Measurements from ENCODE around the gene XRCC3. TPM values are rescaled to one million over a fixed set of nuclear protein-coding genes. Genes with fewer than 3 reads are reported as not detected.
A peak's percentile ranks its signal among the peaks of the same experiment; 100 is the strongest.

XRCC3 gene
- total and polyA plus RNA-seq, 7 donors: 1.8 to 15.7 (median 3.6) TPM

DNA sequence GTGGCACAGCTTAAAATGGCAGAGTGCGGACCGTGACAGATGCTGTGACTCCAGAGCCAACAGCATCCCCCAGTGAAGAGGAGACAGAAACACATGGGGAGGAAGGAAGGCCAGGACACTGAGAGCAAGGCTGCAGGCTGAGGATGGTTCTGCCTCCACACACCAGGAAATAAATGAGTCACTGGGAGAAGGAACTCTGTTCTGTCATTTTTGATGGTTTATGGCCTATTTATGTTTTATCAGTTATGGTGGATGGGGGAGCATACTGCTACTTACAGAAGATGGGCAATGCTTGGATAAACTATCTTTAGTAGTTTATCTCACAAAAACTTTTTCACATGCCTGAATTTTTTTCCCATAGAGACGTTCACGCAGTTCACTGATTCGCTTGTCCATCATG, 34.2 kb upstream of the XRCC3 start:
- TF ChIP-seq POLR2A (IDR thresholded peaks at IDR 0.05): no peak
- no peak for TF ChIP-seq POLR2AphosphoS5 (IDR thresholded peaks at IDR 0.05)
- no peak for TF ChIP-seq EP300 (IDR thresholded peaks at IDR 0.05)
- TF ChIP-seq, protein P1, sequence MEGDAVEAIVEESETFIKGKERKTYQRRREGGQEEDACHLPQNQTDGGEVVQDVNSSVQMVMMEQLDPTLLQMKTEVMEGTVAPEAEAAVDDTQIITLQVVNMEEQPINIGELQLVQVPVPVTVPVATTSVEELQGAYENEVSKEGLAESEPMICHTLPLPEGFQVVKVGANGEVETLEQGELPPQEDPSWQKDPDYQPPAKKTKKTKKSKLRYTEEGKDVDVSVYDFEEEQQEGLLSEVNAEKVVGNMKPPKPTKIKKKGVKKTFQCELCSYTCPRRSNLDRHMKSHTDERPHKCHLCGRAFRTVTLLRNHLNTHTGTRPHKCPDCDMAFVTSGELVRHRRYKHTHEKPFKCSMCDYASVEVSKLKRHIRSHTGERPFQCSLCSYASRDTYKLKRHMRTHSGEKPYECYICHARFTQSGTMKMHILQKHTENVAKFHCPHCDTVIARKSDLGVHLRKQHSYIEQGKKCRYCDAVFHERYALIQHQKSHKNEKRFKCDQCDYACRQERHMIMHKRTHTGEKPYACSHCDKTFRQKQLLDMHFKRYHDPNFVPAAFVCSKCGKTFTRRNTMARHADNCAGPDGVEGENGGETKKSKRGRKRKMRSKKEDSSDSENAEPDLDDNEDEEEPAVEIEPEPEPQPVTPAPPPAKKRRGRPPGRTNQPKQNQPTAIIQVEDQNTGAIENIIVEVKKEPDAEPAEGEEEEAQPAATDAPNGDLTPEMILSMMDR (IDR thresholded peaks at IDR 0.05): no peak
- no peaks in the 10 kb centered on the region for H3K9me3 ChIP-seq
- no peaks in the 10 kb centered on the region for H3K4me1 ChIP-seq
- no peak overlapping the region for H3K27ac ChIP-seq
- no peak for DNase-seq
- intact Hi-C loops (cut with DNase I): no loop called here
- peaks cover 0 to 18% (median 6%) of the 10 kb centered on the region in 4 donors for H3K36me3 ChIP-seq
- no peak overlapping the region for H3K4me3 ChIP-seq
- WGBS, 2 donors: 93 to 94% methylated on average over 5 of the region's 5 CpGs
- H3K27me3 ChIP-seq: no peaks in the 10 kb centered on the region

GRCh38 chr14:103748534-103748857, 33.2 kb upstream of the XRCC3 start:
- intact Hi-C loops (cut with DNase I): no loop called here
- Histone ChIP-seq H3K9me3 (no peaks in the 10 kb centered on the region), H3K36me3 (peaks cover 0 to 18% (median 6%) of the 10 kb centered on the region in 4 donors), H3K27ac (no peak overlapping the region), H3K27me3 (no peaks in the 10 kb centered on the region), H3K4me1 (no peaks in the 10 kb centered on the region), H3K4me3 (no peak overlapping the region)
- no peak for TF ChIP-seq POLR2A (IDR thresholded peaks at IDR 0.05)
- no peak for TF ChIP-seq EP300 (IDR thresholded peaks at IDR 0.05)
- TF ChIP-seq, protein P1 (IDR thresholded peaks at IDR 0.05): no peak
- TF ChIP-seq POLR2AphosphoS5 (IDR thresholded peaks at IDR 0.05): no peak
- peak; percentile 47 for DNase-seq
- WGBS, 2 donors: 77 to 87% methylated on average over 5 of the region's 5 CpGs

DNA sequence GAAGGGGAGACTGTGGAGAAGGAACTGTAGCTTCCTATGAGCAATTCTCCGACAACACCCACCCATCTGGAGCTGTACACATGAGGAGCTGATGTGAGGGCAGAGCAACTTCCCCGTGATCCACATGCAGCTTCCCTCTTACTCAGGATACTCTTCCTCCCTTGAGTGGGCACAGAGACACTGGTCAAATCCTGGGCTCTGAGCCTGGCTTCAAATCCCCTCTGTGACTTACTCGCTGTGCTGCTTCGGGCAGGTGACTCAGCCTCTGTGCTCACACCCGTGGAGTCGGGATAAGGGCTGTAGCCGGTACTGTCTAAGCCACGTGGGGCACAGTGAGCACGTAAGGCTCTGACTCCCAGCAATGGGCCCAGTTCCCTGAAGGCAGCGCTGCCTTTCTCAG, 31.4 kb upstream of the XRCC3 start:
- peak; percentile 48 for DNase-seq
- WGBS, 2 donors: 96% methylated on average over 10 of the region's 10 CpGs
- peaks cover 0 to 27% (median 5%) of the 10 kb centered on the region in 4 donors for H3K36me3 ChIP-seq
- H3K9me3 ChIP-seq: no peaks in the 10 kb centered on the region
- H3K4me1 ChIP-seq: no peaks in the 10 kb centered on the region
- intact Hi-C loops (cut with DNase I): no loop called here
- TF ChIP-seq EP300 (IDR thresholded peaks at IDR 0.05) (no peak), POLR2AphosphoS5 (IDR thresholded peaks at IDR 0.05) (no peak), POLR2A (IDR thresholded peaks at IDR 0.05) (no peak)
- TF ChIP-seq, protein P1 (IDR thresholded peaks at IDR 0.05): no peak
- H3K27ac ChIP-seq: no peak overlapping the region
- H3K27me3 ChIP-seq: no peaks in the 10 kb centered on the region
- H3K4me3 ChIP-seq: no peak overlapping the region

- H3K4me1 ChIP-seq: no peaks in the 10 kb centered on the region
- H3K27me3 ChIP-seq: no peaks in the 10 kb centered on the region
- peaks cover 0 to 37% (median 4%) of the 10 kb centered on the region in 4 donors for H3K36me3 ChIP-seq
- TF ChIP-seq POLR2AphosphoS5 (IDR thresholded peaks at IDR 0.05): no peak
- intact Hi-C loops (cut with DNase I): no loop called here
- H3K4me3 ChIP-seq: no peak overlapping the region
- peak; percentile 25 for DNase-seq
- no peak overlapping the region for H3K27ac ChIP-seq
- 62 to 84% methylated on average over 5 of the region's 5 CpGs for WGBS, 2 donors
- no peaks in the 10 kb centered on the region for H3K9me3 ChIP-seq
Measured at GRCh38 chr14:103745424-103745823, 30.2 kb upstream of the XRCC3 start.

DNA sequence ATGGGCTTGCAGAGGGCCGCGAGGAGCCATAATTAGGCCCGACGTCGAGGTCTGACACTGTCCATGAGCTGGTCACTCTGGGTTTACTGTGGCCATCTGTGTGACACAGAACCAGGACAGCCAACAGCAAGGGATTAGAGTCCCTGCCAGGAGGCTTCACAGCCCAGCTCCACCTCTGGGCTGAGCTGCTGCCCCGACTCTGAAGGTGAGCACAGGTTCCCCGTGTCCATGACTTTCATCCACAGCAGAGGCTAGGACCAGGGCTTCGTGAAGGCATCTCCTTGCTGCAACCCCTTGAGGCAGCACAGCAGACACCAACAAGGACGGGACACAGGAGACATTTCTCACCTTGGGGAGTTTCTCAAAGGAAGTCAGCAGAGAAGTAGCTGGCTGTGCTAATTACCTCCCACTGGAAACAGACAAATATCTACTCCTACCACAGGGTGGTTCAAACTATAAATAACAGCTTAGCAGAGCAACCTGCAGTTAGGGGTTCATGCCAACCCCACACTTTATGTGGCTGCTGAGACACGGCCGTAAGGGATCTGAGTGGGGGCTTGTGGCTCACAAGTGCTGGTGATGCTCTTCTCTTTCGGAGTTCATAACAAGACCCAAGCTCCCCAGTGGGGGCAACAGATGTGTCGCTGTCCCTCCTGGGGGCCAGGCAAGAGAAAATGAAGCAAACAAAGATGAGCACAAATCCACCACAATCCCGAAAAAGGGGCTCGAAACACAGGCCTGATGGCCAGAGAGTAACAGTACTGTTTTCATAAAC, 29.6 kb upstream of the XRCC3 start:
- TF ChIP-seq POLR2A (IDR thresholded peaks at IDR 0.05): no peak
- TF ChIP-seq, protein P1 (IDR thresholded peaks at IDR 0.05): no peak
- no peak for TF ChIP-seq POLR2AphosphoS5 (IDR thresholded peaks at IDR 0.05)
- TF ChIP-seq EP300 (IDR thresholded peaks at IDR 0.05): no peak
- 85 to 88% methylated on average over 15 of the region's 15 CpGs for WGBS, 2 donors
- intact Hi-C loops (cut with DNase I): no loop called here
- Histone ChIP-seq H3K9me3 (no peaks in the 10 kb centered on the region), H3K27ac (no peak overlapping the region), H3K4me3 (no peak overlapping the region), H3K4me1 (no peaks in the 10 kb centered on the region), H3K27me3 (no peaks in the 10 kb centered on the region), H3K36me3 (peaks cover 0 to 43% (median 4%) of the 10 kb centered on the region in 4 donors)
- DNase-seq: peak; percentile 36

Data from sigmoid colon (tissue), 7 donors.